Measurements from ENCODE around the gene CFAP73.
"Not testable (repeated sequence)": the region's sequence is repeated elsewhere in the genome, so short reads cannot be mapped to it uniquely, and the experiment has no call there.

The CFAP73 gene

GRCh38 chr12:113119980-113120669 lies 29.4 kb upstream of the CFAP73 start:
- DNase-seq (ENCODE audit: low read depth in 3 of 3): no peak

DNA sequence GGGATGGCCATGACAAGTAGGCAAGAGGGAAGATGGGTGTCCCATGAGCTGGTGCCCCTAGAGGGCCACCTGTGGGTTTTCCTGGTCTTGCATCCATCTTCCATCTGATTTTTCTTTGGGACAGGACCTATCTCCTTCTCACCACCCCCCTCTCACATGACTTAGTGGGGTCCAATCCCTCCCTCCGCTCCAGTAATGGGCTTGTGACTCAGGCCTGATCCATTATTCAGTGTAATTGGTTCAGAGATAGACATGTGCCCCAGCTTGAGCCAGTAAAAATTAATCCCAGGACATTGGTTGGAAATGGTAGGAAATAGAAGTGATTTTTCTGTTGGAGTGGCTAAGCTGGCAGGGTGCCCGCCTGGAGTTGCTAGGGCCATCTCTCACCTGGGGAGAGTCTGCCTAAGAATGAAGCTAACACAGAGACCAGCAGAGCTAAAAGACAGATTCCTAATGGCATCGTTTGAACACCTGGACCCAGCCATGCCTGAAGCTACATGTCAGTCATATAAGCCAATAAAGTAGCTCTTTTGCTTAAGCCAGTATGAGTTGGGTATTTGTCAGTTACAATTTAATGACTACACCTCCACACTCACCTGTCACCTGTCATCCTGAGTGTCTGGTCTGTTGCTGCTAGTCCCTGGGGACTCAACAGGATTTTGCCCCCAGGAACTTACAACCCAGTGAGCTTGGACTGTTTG lies 28.7 kb upstream of the CFAP73 start:
- no peak for DNase-seq (ENCODE audit: low read depth in 3 of 3)

DNA sequence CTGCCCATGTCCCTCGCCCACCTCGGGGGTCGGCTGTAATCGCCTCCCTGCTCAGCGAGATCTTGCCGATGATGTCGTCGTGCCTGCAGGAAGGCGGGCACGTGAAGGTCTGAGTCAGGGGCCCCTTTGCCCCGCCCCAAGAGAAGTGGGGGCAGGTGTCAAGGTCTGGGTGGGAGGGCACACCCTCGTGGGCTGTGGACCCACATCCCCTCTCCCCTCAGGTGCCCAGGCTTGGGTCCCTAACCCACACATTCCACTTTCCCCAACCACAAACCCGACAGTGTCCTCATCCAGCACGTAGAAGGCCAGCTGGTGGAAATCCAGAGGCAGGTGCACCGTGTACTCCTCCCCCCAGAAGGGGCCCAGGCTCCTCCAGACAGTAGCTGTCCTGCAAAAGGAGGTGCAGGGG lies 21.7 kb upstream of the CFAP73 start:
- no peak for DNase-seq (ENCODE audit: low read depth in 3 of 3)

DNA sequence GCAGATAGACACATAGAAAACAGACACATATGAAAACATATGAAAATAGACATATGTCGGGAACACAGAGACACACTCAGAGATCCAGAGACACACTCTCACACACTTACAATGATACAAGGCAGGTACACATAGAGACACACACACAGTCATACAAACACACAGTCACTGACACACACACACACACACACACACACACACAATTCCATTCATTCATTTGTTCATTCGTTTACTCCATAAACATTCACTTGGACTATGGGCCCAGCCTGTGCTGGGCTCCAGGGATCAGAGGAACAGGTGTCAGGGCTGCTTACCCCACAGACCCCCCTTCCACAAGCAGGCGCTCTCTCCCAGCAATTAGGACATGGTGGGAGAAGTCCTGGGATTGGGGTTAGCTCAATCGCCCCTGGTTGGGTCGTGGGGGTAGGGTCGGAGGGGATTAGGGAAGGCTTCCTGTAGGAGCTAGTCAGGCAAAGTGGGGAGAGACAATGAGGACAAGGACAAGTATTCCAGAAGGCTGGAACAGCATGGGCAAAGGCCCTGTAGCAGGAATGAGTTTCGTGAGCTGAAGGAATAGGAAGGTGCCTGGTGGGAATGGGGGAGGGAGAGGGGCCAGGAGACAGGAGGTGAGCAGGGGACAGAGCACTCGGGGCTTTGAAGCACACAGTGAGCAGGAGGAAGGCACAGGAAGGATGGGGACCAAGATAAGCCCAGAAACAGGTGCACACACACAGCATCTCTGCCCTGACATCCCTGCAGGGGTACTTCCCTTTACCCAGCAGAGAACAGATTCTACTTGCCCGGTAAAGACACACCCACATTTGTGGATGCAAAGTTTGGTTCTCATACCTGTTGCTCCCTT lies 20.5 kb upstream of the CFAP73 start:
- no peak for DNase-seq (ENCODE audit: low read depth in 3 of 3)

- DNase-seq (ENCODE audit: low read depth in 3 of 3): no peak
These were observed 19.7 kb upstream of the CFAP73 start for GRCh38 chr12:113129664-113130456.

DNA sequence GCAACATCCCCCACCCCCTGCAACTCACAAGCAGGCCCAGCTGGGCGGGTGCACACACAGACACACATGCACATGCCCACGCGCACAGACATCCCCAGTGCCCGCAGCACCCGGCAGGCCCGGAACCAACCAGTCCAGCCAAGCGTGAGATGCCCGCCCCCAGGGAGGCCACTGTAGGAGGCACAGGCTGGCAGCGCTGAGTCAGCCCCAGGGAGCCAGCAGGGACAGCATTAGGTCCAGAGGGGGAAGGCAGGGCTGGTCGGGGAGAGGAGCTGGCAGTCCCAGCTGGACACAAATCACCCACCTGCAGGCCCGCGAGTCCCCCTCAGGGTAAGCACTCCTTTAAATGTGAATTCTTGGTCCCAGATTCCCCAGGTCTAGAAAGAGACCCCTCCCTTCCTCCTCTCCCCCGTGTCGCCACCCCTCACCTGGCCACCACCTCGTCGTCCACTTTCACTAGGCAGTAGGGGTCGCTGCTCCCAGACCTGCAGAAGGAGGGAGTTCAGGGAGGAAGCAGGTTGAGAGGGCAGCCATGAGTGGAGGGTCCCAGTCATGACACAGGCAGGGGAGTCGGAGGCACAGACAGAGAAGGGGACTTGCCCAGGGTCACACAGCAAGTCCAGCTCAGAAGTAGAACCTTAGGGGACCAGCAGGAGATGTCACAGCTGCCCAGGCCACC lies 18.9 kb upstream of the CFAP73 start:
- no peak for DNase-seq (ENCODE audit: low read depth in 3 of 3)

DNA sequence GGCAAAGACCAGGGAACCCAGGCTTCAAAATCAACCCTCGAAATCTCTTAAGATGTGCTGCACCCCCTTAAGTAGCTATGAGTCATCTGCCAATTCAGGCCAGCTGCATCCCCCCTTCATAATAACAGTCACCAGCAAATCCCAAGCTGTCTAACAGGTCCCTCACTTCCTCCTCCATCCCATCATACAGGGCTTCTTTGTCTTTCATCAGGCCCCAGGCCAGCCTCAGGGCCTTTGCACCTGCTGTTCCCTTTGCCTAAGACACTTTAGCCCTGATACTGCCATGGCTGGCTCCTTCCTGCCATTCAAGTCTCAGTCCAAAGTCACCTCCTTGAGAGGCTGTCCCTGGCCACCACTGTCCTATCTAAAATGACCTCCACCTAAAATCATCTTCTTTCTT lies 18.0 kb upstream of the CFAP73 start:
- DNase-seq (ENCODE audit: low read depth in 3 of 3): no peak

DNA sequence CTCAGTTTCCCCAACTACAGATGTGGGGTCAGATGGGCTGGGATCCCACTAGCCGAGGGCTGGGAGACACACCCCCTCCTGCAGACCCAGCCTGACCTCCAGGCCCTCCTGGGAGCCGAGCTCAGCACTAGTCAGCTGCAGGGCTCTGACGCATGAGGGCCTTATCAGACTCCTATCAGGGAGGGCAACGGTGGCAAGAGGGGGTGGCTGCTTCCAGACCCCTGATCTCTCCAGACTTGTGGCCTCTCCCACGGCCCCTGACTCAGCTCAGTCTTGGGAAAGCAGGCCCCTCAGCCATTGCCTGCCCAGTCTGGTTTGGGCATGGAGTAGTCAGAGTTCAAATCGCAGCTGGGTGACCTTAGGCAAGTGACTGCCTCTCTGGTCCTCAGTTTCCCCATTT lies 16.5 kb upstream of the CFAP73 start:
- no peak for DNase-seq (ENCODE audit: low read depth in 3 of 3)

- no peak for DNase-seq (ENCODE audit: low read depth in 3 of 3)
These were observed 15.9 kb upstream of the CFAP73 start for GRCh38 chr12:113133666-113134065.

GRCh38 chr12:113134071-113134470 lies 15.5 kb upstream of the CFAP73 start:
- no peak for DNase-seq (ENCODE audit: low read depth in 3 of 3)

DNA sequence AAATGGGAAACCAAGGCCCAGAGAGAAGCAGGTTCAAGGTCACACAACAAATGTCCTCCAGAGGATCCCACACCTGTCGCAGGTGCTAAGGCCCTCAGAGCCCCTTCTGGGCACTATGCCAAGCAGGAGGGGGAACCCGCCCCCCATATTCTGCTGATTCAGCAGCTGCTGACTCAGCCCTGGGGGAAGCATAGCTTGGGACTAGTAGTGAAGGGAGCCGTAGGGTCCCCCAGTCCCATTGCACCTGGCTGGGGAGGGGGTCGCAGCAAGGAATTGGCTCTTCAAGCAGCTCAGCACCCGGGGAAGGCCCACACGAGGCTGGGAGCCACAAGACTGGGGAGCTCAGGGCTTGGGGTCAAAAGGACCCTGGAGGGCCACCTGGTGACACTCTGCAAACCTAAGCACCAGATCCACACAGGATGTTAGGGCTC lies 15.0 kb upstream of the CFAP73 start:
- DNase-seq (ENCODE audit: low read depth in 3 of 3): no peak

- DNase-seq (ENCODE audit: low read depth in 3 of 3): peak; percentile 67 to 93 (median 85)
These were observed 14.1 kb upstream of the CFAP73 start, which contains the start of gene RASAL1 for GRCh38 chr12:113135178-113136127. Gene RASAL1, minus strand, starts transcription at chr12:113135761. Its CDS starts 299 bp downstream, at chr12:113135462.

GRCh38 chr12:113136128-113136989 lies 13.2 kb upstream of the CFAP73 start:
- peak; percentile 36 to 76 (median 66) for DNase-seq (ENCODE audit: low read depth in 3 of 3)

- DNase-seq (ENCODE audit: low read depth in 3 of 3): no peak
These were observed 12.5 kb upstream of the CFAP73 start for GRCh38 chr12:113136990-113137511.

DNA sequence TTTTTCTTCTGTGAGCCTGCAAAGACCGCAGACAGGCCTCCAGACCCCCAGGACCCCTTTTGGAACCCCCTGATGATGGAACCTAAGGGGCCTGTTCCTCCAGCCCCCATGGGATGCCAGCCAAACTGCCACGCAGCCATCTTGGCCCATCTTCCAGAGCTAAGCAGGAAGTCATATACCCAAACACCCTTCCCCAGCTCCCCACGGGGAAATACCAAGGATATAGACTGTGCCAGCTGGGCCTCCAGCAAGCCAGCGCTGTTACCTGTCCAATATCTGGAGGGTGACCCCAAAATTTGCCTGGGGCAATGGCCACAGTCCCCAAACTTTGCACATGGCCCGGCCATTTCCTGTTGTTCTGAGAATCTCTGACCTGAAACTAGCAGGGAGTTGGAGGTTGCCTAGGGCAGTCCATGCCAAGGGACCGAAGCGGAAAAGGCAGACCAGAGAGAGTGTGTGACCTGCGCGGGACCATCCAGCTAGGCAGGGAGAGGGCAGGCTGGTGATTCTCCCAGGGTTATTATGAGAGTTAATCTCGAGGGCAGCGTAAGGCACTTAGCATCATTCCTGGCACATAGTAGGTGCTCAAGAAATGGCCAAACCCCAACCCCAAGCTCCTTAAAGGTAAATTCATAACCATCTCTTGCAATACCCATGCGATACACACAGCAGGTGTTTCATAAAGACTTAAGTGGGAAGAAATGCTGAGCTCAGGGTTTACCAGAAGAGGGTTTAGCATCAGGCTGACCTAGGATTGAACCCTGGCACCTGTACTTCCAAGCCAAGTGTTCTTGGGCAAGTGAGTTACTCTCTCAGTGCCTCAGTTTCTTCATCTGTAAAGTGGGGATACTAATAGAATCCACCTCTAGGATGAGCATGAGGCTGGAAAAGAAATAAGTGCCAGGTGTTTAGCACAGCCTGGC lies 11.4 kb upstream of the CFAP73 start:
- DNase-seq (ENCODE audit: low read depth in 3 of 3): no peak

DNA sequence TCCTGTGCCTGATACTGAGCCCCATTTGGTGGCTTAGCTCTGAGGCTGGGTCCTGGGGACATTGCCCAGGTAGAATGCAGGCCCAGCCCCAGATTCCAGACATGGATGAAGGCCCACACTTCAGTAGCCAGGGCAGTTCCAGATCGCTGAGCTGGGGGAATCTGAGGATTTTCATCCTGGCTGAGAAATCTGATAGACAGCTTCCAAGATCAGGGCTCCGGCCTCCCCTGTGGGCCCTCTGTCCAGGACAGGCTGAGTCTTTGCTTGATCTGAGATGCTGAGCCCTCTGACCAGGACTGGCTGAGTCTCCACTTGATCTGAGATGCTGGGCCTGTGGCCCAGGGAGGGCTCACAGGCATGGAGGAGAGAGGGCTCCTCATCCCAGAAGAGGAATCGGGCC lies 10.7 kb upstream of the CFAP73 start:
- no peak for DNase-seq (ENCODE audit: low read depth in 3 of 3)

DNA sequence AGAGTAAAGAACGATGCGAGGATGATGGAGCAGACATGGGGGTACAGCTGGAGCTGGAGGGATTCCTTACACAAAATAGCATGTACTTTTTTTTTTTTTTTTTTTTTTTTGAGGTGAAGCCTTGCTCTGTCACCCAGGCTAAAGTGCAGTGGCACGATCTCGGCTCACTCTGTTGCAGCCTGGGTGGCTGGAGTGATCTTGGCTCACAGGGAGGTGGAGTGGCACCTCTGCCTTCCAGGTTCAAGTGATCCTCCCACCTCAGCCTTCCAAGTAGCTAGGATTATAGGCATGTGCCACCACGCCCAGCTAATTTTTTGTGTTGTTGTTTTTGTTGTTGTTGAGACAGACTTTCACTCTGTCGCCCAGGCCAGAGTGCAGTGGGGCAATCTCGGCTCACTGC lies 8.8 kb upstream of the CFAP73 start:
- DNase-seq (ENCODE audit: low read depth in 3 of 3): no peak

DNA sequence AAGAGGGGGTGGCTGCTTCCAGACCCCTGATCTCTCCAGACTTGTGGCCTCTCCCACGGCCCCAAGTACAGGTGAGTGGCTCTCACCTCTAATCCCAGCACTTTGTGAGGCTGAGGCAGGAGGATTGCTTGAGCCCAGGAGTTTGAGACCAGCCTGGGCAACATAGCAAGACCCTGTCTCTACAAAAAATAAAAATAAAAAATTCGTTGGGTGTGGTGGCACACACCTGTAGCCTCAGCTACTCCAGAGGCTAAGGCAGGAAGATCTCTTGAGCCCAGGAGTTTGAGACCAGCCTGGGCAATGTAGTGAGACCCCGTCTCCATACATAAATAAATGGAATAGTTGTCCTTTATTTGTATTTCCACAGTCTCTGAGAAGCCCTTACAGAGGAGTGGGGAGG lies 7.8 kb upstream of the CFAP73 start:
- DNase-seq (ENCODE audit: low read depth in 3 of 3): not testable (repeated sequence)

All from stimulated activated CD4-positive, alpha-beta T cell treated with anti-CD3 and anti-CD28 coated beads, TNF-alpha, amount 100 ng/mL, for 48 hours (primary cell).